Raji (cell line): ENCODE results near the gene PUM2.

ENCODE experiments used
- POLR2A ChIP-seq: IDR thresholded peaks from 2 replicates; pipeline ENCODE4 v1.6.1; 2011; ENCODE audit warnings: low read depth, low read length, control low read depth; ENCODE audit not compliant: insufficient read depth

The PUM2 gene

GRCh38 chr2:20219763-20220380 is 130.8 kb downstream of the PUM2 start:
- TF ChIP-seq POLR2A: no peak

GRCh38 chr2:20218331-20219320 is 132.0 kb downstream of the PUM2 start:
- TF ChIP-seq POLR2A: no peak

GRCh38 chr2:20217041-20217970 is 133.3 kb downstream of the PUM2 start:
- TF ChIP-seq POLR2A: no peak

- no peak for TF ChIP-seq POLR2A
Measured at GRCh38 chr2:20216130-20217025, 134.3 kb downstream of the PUM2 start.

- no peak for TF ChIP-seq POLR2A
Measured at GRCh38 chr2:20215183-20216040, 135.2 kb downstream of the PUM2 start.

- TF ChIP-seq POLR2A: no peak
Measured at GRCh38 chr2:20214566-20215182, 136.0 kb downstream of the PUM2 start.

- no peak for TF ChIP-seq POLR2A
Measured at GRCh38 chr2:20213651-20214565, 136.7 kb downstream of the PUM2 start.

- no peak for TF ChIP-seq POLR2A
Measured at GRCh38 chr2:20212871-20213503, 137.7 kb downstream of the PUM2 start.

- no peak for TF ChIP-seq POLR2A
Measured at GRCh38 chr2:20212459-20212870, 138.2 kb downstream of the PUM2 start.

- no peak for TF ChIP-seq POLR2A
Measured at GRCh38 chr2:20211860-20212458, 138.7 kb downstream of the PUM2 start.

GRCh38 chr2:20211420-20211819 is 139.2 kb downstream of the PUM2 start:
- no peak for TF ChIP-seq POLR2A
